ENCODE data around the gene SERPINA6.

SERPINA6 gene

GRCh38 chr14:94367347-94368242, 44.5 kb upstream of the SERPINA6 start:
- Histone ChIP-seq H3K27ac (no peak overlapping the region), H3K4me3 (no peak overlapping the region)
- DNase-seq (ENCODE audit: low spot score) = peak; percentile 62
- TF ChIP-seq, protein P1, sequence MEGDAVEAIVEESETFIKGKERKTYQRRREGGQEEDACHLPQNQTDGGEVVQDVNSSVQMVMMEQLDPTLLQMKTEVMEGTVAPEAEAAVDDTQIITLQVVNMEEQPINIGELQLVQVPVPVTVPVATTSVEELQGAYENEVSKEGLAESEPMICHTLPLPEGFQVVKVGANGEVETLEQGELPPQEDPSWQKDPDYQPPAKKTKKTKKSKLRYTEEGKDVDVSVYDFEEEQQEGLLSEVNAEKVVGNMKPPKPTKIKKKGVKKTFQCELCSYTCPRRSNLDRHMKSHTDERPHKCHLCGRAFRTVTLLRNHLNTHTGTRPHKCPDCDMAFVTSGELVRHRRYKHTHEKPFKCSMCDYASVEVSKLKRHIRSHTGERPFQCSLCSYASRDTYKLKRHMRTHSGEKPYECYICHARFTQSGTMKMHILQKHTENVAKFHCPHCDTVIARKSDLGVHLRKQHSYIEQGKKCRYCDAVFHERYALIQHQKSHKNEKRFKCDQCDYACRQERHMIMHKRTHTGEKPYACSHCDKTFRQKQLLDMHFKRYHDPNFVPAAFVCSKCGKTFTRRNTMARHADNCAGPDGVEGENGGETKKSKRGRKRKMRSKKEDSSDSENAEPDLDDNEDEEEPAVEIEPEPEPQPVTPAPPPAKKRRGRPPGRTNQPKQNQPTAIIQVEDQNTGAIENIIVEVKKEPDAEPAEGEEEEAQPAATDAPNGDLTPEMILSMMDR (IDR thresholded peaks at IDR 0.05) = no peak

DNA sequence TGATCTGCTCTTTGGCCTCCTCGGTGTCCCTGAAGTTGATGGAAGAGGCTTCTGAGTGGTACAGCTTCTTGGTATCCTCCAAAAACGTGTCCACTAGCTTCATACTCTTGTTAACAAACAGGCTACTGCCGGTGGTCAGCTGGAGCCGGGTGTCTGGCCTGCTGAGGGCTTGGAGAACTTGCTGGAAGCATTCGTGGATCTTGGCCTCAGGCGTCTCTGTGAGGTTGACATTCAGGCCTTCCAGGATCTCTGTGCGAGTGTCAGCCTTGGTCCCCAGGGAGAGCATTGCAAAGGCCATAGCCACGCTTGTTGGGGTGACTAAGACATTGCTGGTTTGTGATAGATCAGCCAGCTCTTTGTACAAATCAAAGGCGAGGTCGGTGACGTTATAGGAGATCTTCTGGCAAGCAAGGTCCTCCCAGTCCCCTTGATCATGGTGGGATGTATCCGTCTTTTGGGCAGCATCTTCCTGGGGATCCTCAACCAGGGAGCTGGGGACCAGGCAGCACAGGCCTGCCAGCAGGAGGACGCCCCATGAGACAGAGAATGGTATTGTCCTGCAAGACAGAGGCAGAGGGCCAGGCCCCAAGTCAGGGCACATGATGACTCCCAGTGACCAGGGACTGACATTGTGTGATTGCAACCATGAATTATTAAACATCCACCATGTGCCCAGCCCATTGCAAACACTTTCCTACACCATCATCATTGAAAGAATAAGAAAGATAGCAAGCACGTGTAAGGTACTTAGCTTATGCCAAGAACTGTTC, 43.2 kb upstream of the SERPINA6 start, which contains the start of gene SERPINA2:
Gene SERPINA2 (minus strand): TSS at position 553 of the 770 bp plus-strand sequence.
- Histone ChIP-seq H3K4me3 (no peak within 1 kb of the TSS), H3K27ac (no peak within 1 kb of the TSS)
- TF ChIP-seq, protein P1 (IDR thresholded peaks at IDR 0.05) = no peak
- peak; percentile 65 for DNase-seq (ENCODE audit: low spot score)

- H3K4me3 ChIP-seq = no peak overlapping the region
- no peak overlapping the region for H3K27ac ChIP-seq
- no peak for DNase-seq (ENCODE audit: low spot score)
- TF ChIP-seq, protein P1 (IDR thresholded peaks at IDR 0.05) = no peak
Measured at GRCh38 chr14:94365624-94366023, 42.5 kb upstream of the SERPINA6 start.

- DNase-seq (ENCODE audit: low spot score) = peak; percentile 47
- no peak overlapping the region for H3K27ac ChIP-seq
- TF ChIP-seq, protein P1 (IDR thresholded peaks at IDR 0.05) = no peak
- H3K4me3 ChIP-seq = no peak overlapping the region
Measured at GRCh38 chr14:94364964-94365363, 41.8 kb upstream of the SERPINA6 start.

GRCh38 chr14:94364037-94364436, 40.9 kb upstream of the SERPINA6 start:
- DNase-seq (ENCODE audit: low spot score) = peak; percentile 50
- Histone ChIP-seq H3K4me3 (no peak overlapping the region), H3K27ac (no peak overlapping the region)
- TF ChIP-seq, protein P1 (IDR thresholded peaks at IDR 0.05) = no peak

GRCh38 chr14:94363151-94363624, 40.1 kb upstream of the SERPINA6 start:
- Histone ChIP-seq H3K27ac (no peak overlapping the region), H3K4me3 (no peak overlapping the region)
- TF ChIP-seq, protein P1 (IDR thresholded peaks at IDR 0.05) = no peak
- peak; percentile 58 for DNase-seq (ENCODE audit: low spot score)
